C4-2B (cell line): ENCODE results near the gene ZNF415.

Experiments
- H3K27ac ChIP-seq: fragments of 450-650 bp; 2 replicates; pipeline ENCODE4 v1.5.1; 2017
- CTCF ChIP-seq: fragments of 450-650 bp; conservative IDR thresholded peaks from 2 replicates; pipeline ENCODE4 v1.5.1; 2017; ENCODE audit warnings: mild to moderate bottlenecking
- ZFX ChIP-seq: fragments of 450-650 bp; IDR thresholded peaks from 2 replicates; pipeline ENCODE4 v1.6.1; 2017

The ZNF415 gene

GRCh38 chr19:53132141-53132991 is at the start of gene ZNF415:
TSS of gene ZNF415 (minus strand) at chr19:53132910. CDS start at chr19:53122676, 10,234 bp downstream.
- TF ChIP-seq CTCF (no peak), ZFX (no peak)
- peak within 1 kb of the TSS; percentile 49 for H3K27ac ChIP-seq

GRCh38 chr19:53182202-53182601 is 49.5 kb upstream of the ZNF415 start:
- TF ChIP-seq ZFX (no peak), CTCF (no peak)
- no peak overlapping the region for H3K27ac ChIP-seq

- TF ChIP-seq CTCF, result no peak
- no peak for TF ChIP-seq ZFX
- no peak overlapping the region for H3K27ac ChIP-seq
Measured at GRCh38 chr19:53177986-53178385, 45.3 kb upstream of the ZNF415 start.

- no peak for TF ChIP-seq ZFX
- TF ChIP-seq CTCF, result no peak
- no peak overlapping the region for H3K27ac ChIP-seq
Measured at GRCh38 chr19:53172889-53173288, 40.2 kb upstream of the ZNF415 start.

GRCh38 chr19:53165691-53166091 is 33.0 kb upstream of the ZNF415 start:
- no peak for TF ChIP-seq CTCF
- no peak for TF ChIP-seq ZFX

GRCh38 chr19:53161123-53161522 is 28.4 kb upstream of the ZNF415 start:
- no peak overlapping the region for H3K27ac ChIP-seq
- no peak for TF ChIP-seq CTCF
- no peak for TF ChIP-seq ZFX

More at GRCh38 chr19:53165691-53166091, 33.0 kb upstream of the ZNF415 start:
- H3K27ac ChIP-seq, result no peak overlapping the region

GRCh38 chr19:53160350-53160749 is 27.6 kb upstream of the ZNF415 start:
- H3K27ac ChIP-seq, result no peak overlapping the region
- TF ChIP-seq ZFX, result no peak
- no peak for TF ChIP-seq CTCF
